Measurements from ENCODE around the gene DCLK2. TPM values are rescaled to one million over a fixed set of nuclear protein-coding genes. Genes with fewer than 3 reads are reported as not detected.

Gene DCLK2
- total and polyA plus RNA-seq, 9 donors = 4.4 to 9.8 (median 7.2) TPM

DNA sequence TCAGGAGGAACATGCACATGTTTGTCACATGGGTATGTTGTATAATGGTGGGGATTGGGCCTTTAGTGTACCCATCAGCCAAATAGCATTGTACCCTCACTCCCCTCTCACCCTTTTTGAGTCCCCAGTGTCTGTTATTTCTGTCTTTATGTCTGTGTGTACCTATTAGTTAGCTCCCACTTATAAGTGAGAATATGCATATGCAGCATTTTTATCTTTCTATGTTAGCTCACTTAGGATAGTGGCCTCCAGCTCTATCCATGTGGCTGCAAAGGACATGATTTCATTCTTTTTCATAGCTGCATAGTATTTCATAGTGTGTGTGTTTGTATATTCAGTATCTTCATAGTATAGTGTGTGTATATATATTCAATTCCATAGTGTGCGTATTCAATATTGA is 64.6 kb downstream of the DCLK2 start:
- 51 to 96% (median 53%) methylated on average over 1 of the region's 1 CpG for WGBS, 3 donors
- Histone ChIP-seq H3K36me3 (no peaks in the 10 kb centered on the region), H3K4me3 (no peak overlapping the region), H3K27ac (no peak overlapping the region), H3K4me1 (ENCODE audit: insufficient read depth) (no peaks in the 10 kb centered on the region), H3K27me3 (no peaks in the 10 kb centered on the region), H3K9me3 (no peaks in the 10 kb centered on the region)
- no peak for DNase-seq
- no peak for TF ChIP-seq CTCF (IDR thresholded peaks at IDR 0.05)
- TF ChIP-seq POLR2A (IDR thresholded peaks at IDR 0.05) = no peak
- TF ChIP-seq EP300 (IDR thresholded peaks at IDR 0.05) = no peak
- intact Hi-C loops (cut with DNase I) = no loop called here

GRCh38 chr4:150145090-150145945 is 67.1 kb downstream of the DCLK2 start:
- no peak for DNase-seq
- no peaks in the 10 kb centered on the region for H3K27me3 ChIP-seq
- intact Hi-C loops (cut with DNase I) = no loop called here
- H3K27ac ChIP-seq = no peak overlapping the region
- no peaks in the 10 kb centered on the region for H3K36me3 ChIP-seq
- H3K4me1 ChIP-seq (ENCODE audit: insufficient read depth) = peaks cover 2% of the 10 kb centered on the region
- H3K4me3 ChIP-seq = no peak overlapping the region
- TF ChIP-seq CTCF (IDR thresholded peaks at IDR 0.05) (no peak), POLR2A (IDR thresholded peaks at IDR 0.05) (no peak), EP300 (IDR thresholded peaks at IDR 0.05) (no peak)
- no peaks in the 10 kb centered on the region for H3K9me3 ChIP-seq
- WGBS, 3 donors = 73 to 81% (median 81%) methylated on average over 1 of the region's 1 CpG

DNA sequence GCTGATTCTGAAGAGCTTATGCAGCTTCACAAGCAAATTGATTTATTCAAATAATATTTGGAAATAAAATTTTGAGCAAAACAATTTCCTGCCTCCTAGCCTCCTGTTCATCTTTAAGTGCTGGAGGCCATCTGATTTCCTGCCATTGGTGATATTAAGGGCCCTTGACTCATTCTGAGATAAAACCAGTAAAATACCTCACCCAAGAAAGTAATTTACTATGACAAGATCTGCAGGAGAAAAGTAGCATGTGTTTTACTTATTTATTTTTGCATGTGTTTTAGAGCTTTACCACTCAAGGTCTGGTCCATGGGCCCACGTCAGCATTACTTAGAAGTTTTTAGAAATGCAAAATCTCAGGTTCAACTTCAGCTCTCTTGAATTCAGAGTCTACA is 67.7 kb downstream of the DCLK2 start:
- Histone ChIP-seq H3K4me1 (ENCODE audit: insufficient read depth) (peaks cover 2% of the 10 kb centered on the region), H3K27ac (no peak overlapping the region), H3K36me3 (no peaks in the 10 kb centered on the region), H3K9me3 (no peaks in the 10 kb centered on the region), H3K27me3 (no peaks in the 10 kb centered on the region), H3K4me3 (no peak overlapping the region)
- no peak for TF ChIP-seq POLR2A (IDR thresholded peaks at IDR 0.05)
- TF ChIP-seq EP300 (IDR thresholded peaks at IDR 0.05) = no peak
- TF ChIP-seq CTCF (IDR thresholded peaks at IDR 0.05) = no peak
- 62 to 68% (median 65%) methylated on average over 1 of the region's 1 CpG for WGBS, 3 donors
- no peak for DNase-seq
- intact Hi-C loops (cut with DNase I) = no loop called here

DNA sequence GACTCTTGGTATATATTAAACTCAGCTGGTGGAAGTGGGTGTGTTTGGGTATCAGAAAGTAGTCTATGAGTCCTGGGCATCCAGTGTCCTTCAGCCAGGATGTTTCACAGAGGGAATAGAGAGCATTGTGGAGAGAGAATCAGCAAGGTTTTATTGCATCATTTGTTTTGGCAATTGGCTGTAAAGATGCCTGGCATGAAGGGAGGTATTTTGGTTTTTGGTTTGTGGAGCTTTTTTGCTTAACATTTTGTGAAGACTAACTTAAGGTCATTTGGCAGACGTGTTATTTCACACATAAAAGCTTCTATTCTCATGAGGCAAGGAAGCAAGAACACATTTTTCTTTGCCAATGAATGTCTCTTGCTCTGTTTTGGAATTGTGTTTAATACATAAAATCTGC is 71.1 kb downstream of the DCLK2 start:
- no peaks in the 10 kb centered on the region for H3K27me3 ChIP-seq
- 8 to 10% (median 10%) methylated on average over 1 of the region's 1 CpG for WGBS, 3 donors

More for the DNA sequence above, 71.1 kb downstream of the DCLK2 start:
- TF ChIP-seq POLR2A (IDR thresholded peaks at IDR 0.05) (no peak), EP300 (IDR thresholded peaks at IDR 0.05) (no peak), CTCF (IDR thresholded peaks at IDR 0.05) (no peak)
- peak in 3 of 5 donors; percentile 23 to 31 (median 24) for DNase-seq
- no peak overlapping the region for H3K4me3 ChIP-seq
- intact Hi-C loops (cut with DNase I) = no loop called here
- no peak overlapping the region for H3K27ac ChIP-seq
- H3K36me3 ChIP-seq = no peaks in the 10 kb centered on the region
- peaks cover 7% of the 10 kb centered on the region for H3K4me1 ChIP-seq (ENCODE audit: insufficient read depth)
- no peaks in the 10 kb centered on the region for H3K9me3 ChIP-seq

Data from ovary (tissue), 9 donors.